Measurements from ENCODE around the gene AFG1L.

GRCh38 chr6:108468346-108468745 is 173.5 kb downstream of the AFG1L start:
- TF ChIP-seq CTCF (IDR thresholded peaks at IDR 0.05) = no peak
- TF ChIP-seq POLR2A (IDR thresholded peaks at IDR 0.05) = no peak
